Cardiac muscle cell (in vitro differentiated cells and primary cell): ENCODE measurements around the gene LASP1. TPM values are rescaled to one million over a fixed set of nuclear protein-coding genes. Genes with fewer than 3 reads are reported as not detected.
"Not testable (repeated sequence)": the region's sequence is repeated elsewhere in the genome, so short reads cannot be mapped to it uniquely, and the experiment has no call there.

Source experiments
- DNase-seq, 2 donors: peaks; one replicate each; pipeline versions ENCODE4 v3.0.0 to v3.0.0-alpha.2; 2010 to 2017; ENCODE audit warnings: low read depth in 1 of 2, low spot score in 1 of 2
- H3K27ac ChIP-seq: fragments of 200-600 bp; sonication (generic); 2 replicates; pipeline ENCODE4 v1.5.1; 2016
- H3K27me3 ChIP-seq: fragments of 200-600 bp; sonication (generic); 2 replicates; pipeline ENCODE4 v1.6.0; 2016; ENCODE audit warnings: control low read depth
- H3K36me3 ChIP-seq: fragments of 200-600 bp; sonication (generic); 2 replicates; pipeline ENCODE4 v1.5.1; 2016; ENCODE audit warnings: control low read depth
- H3K4me1 ChIP-seq: fragments of 200-600 bp; sonication (generic); 2 replicates; pipeline ENCODE4 v1.8.1; 2017; ENCODE audit warnings: low read depth, mild to moderate bottlenecking, mixed run types
- H3K4me3 ChIP-seq: fragments of 200-600 bp; sonication (generic); 2 replicates; pipeline ENCODE4 v1.5.1; 2016; ENCODE audit warnings: mild to moderate bottlenecking
- H3K9me3 ChIP-seq: fragments of 200-600 bp; sonication (generic); 2 replicates; pipeline ENCODE4 v1.5.1; 2017; ENCODE audit warnings: low read depth, mild to moderate bottlenecking, control low read depth
- CTCF ChIP-seq: IDR thresholded peaks from 2 replicates; pipeline ENCODE4 v1.5.1; 2012; ENCODE audit warnings: low read depth, mild to moderate bottlenecking, low read length
- polyA plus RNA-seq: library from polyadenylated mRNA; unstranded; fragments of >200 nt; fragmentation: Nextera tagmentation; extraction: Ambion mirVana; gene quantifications from 2 replicates; pipeline ENCODE4 v1.2.1, GENCODE V29; 2016
- total RNA-seq: library from RNA; depleted of rRNA; stranded (reverse); fragments of >200 nt; gene quantifications from 2 replicates; pipeline ENCODE4 v1.2.3, GENCODE V29; 2016

Gene LASP1
- total and polyA plus RNA-seq, 2 experiments from 2014 or later: 28.1 to 46.0 TPM

- Histone ChIP-seq H3K4me1 (peaks cover 49% of the 10 kb centered on the region), H3K9me3 (no peaks in the 10 kb centered on the region), H3K4me3 (no peak overlapping the region), H3K27me3 (no peaks in the 10 kb centered on the region), H3K27ac (peak overlapping the region; percentile 86), H3K36me3 (peaks cover 5% of the 10 kb centered on the region)
- TF ChIP-seq CTCF: no peak
- DNase-seq: no peak
These were observed 52.0 kb downstream of the LASP1 start for GRCh38 chr17:38921756-38922411.

- Histone ChIP-seq H3K4me3 (no peak overlapping the region), H3K9me3 (no peaks in the 10 kb centered on the region), H3K36me3 (peaks cover 5% of the 10 kb centered on the region), H3K4me1 (peaks cover 48% of the 10 kb centered on the region), H3K27me3 (no peaks in the 10 kb centered on the region), H3K27ac (peak overlapping the region; percentile 86)
- TF ChIP-seq CTCF: no peak
- DNase-seq: peak in 1 of 2 donors; percentile 90
These were observed 52.9 kb downstream of the LASP1 start for GRCh38 chr17:38922538-38923297.

- Histone ChIP-seq H3K27ac (peak within 1 kb of the TSS; percentile 62), H3K36me3 (no peaks in the 10 kb centered on the region), H3K4me3 (no peak within 1 kb of the TSS), H3K4me1 (peaks cover 48% of the 10 kb centered on the region), H3K9me3 (no peaks in the 10 kb centered on the region), H3K27me3 (no peaks in the 10 kb centered on the region)
- no peak for TF ChIP-seq CTCF
- peak; percentile 41 to 66 for DNase-seq
These were observed 55.6 kb downstream of the LASP1 start, which contains the start of gene LASP1NB for GRCh38 chr17:38925263-38925995. Gene LASP1NB, plus strand, starts transcription at chr17:38925614.

GRCh38 chr17:38926293-38927070, 56.6 kb downstream of the LASP1 start:
- H3K9me3 ChIP-seq: no peaks in the 10 kb centered on the region
- H3K27me3 ChIP-seq: no peaks in the 10 kb centered on the region
- H3K4me3 ChIP-seq: no peak overlapping the region
- TF ChIP-seq CTCF: no peak
- no peaks in the 10 kb centered on the region for H3K36me3 ChIP-seq
- H3K4me1 ChIP-seq: peaks cover 38% of the 10 kb centered on the region
- peak overlapping the region; percentile 62 for H3K27ac ChIP-seq
- DNase-seq: peak in 1 of 2 donors; percentile 46

GRCh38 chr17:38930782-38931181, 60.9 kb downstream of the LASP1 start:
- not testable (repeated sequence) for H3K27ac ChIP-seq, H3K4me3 ChIP-seq, DNase-seq, H3K9me3 ChIP-seq, H3K36me3 ChIP-seq, H3K27me3 ChIP-seq
- H3K4me1 ChIP-seq: peaks cover 16% of the 10 kb centered on the region

- H3K9me3 ChIP-seq, H3K4me1 ChIP-seq, H3K36me3 ChIP-seq, H3K27me3 ChIP-seq, H3K4me3 ChIP-seq, DNase-seq, H3K27ac ChIP-seq: not testable (repeated sequence)
These were observed 64.1 kb downstream of the LASP1 start for GRCh38 chr17:38933962-38934361.
